Measurements from ENCODE around the gene FBXO34.

FBXO34 gene

DNA sequence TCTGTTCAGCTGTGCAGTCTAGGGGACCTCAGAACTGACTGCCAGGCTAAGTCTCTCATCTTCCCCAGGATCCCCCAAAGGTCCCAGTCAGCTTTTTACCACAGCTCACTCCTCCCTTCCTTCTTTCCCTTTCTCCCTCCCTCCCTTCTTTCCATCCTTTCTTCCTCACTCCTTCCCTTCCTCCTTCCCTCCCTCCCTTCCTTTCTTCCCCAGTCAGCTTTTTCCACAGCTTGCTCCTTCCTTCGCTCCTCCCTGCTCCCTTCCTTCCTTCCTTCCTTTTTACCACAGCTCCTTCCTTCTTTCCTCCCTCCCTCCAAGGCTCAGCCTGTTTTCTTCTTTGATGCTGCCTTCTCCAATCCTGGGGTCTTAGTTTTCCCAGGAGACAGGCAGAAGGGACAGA lies 101.2 kb downstream of the FBXO34 start:
- no peaks in the 10 kb centered on the region for H3K9me3 ChIP-seq (ENCODE audit: insufficient read depth, low read depth, low read length)
- no peak overlapping the region for H3K4me2 ChIP-seq (ENCODE audit: low read length)
- H2AK5ac ChIP-seq (ENCODE audit: low read length): no peak overlapping the region
- H4K91ac ChIP-seq (ENCODE audit: low read depth, low read length): no peak overlapping the region
- H2BK12ac ChIP-seq (ENCODE audit: low read length): no peak overlapping the region
- no peak for DNase-seq
- no peak overlapping the region for H2BK5ac ChIP-seq (ENCODE audit: low read depth, low read length, poor library complexity)
- H3K9ac ChIP-seq (ENCODE audit: low read length): no peak overlapping the region
- H3K4ac ChIP-seq (ENCODE audit: low read depth, low read length): no peak overlapping the region
- H3K23ac ChIP-seq (ENCODE audit: low read length): no peak overlapping the region
- no peaks in the 10 kb centered on the region for H3K27me3 ChIP-seq (ENCODE audit: insufficient read depth, low read length)
- H3K4me3 ChIP-seq (ENCODE audit: low read depth, low read length): no peak overlapping the region
- H3K79me2 ChIP-seq (ENCODE audit: control insufficient read depth, insufficient read depth, low read length, poor library complexity): no peaks in the 10 kb centered on the region
- no peak overlapping the region for H4K8ac ChIP-seq (ENCODE audit: low read depth, low read length)
- no peak overlapping the region for H3K18ac ChIP-seq (ENCODE audit: low read length)
- H2AFZ ChIP-seq (ENCODE audit: insufficient read depth, low read length, poor library complexity): no peak overlapping the region
- H4K12ac ChIP-seq (ENCODE audit: low read depth, low read length): peak overlapping the region; percentile 5
- H3K27ac ChIP-seq (ENCODE audit: low read depth, low read length): no peak overlapping the region
- H3K36me3 ChIP-seq (ENCODE audit: control insufficient read depth in 1 of 2, insufficient read depth in 2 of 2, low read length in 2 of 2): peaks cover 7 to 16% of the 10 kb centered on the region in 2 experiments
- no peak overlapping the region for H2BK120ac ChIP-seq (ENCODE audit: insufficient read depth, low read length, poor library complexity)
- H3K4me1 ChIP-seq (ENCODE audit: control insufficient read depth in 1 of 2, insufficient read depth in 2 of 2, low read length in 2 of 2): no peaks in the 10 kb centered on the region
- H3K14ac ChIP-seq (ENCODE audit: low read length): no peak overlapping the region
- H3K79me1 ChIP-seq (ENCODE audit: low read length): no peaks in the 10 kb centered on the region
- no CpG with 5 or more reads among the region's 1 CpG for WGBS (ENCODE audit: extremely low coverage, insufficient coverage, insufficient read length)

DNA sequence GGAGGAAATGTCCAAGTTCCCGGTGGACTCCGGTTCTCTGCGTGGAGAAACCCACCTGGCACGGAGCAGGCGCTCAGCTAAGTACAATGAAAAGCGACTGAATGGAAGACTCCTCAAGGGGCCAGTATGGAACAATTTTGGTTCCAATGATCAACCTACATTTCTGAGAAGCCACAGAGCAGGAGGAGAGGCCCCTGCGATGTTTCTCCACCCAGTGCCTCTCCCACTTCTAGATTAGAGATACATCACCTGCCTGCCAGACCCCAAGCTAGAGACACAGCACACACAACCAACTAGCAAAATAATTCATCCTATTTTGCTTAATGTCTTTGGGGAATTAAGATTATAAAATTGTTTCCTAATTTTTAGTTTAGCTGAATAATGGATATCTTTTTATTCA lies 101.6 kb downstream of the FBXO34 start:
- Histone ChIP-seq H4K12ac (ENCODE audit: low read depth, low read length) (peak overlapping the region; percentile 5), H3K27ac (ENCODE audit: low read depth, low read length) (no peak overlapping the region), H3K4me2 (ENCODE audit: low read length) (no peak overlapping the region), H2BK12ac (ENCODE audit: low read length) (no peak overlapping the region), H3K4ac (ENCODE audit: low read depth, low read length) (no peak overlapping the region), H3K4me3 (ENCODE audit: low read depth, low read length) (no peak overlapping the region), H2AFZ (ENCODE audit: insufficient read depth, low read length, poor library complexity) (no peak overlapping the region), H3K36me3 (ENCODE audit: control insufficient read depth in 1 of 2, insufficient read depth in 2 of 2, low read length in 2 of 2) (peaks cover 7 to 16% of the 10 kb centered on the region in 2 experiments), H3K14ac (ENCODE audit: low read length) (no peak overlapping the region), H2BK120ac (ENCODE audit: insufficient read depth, low read length, poor library complexity) (no peak overlapping the region), H3K9me3 (ENCODE audit: insufficient read depth, low read depth, low read length) (no peaks in the 10 kb centered on the region), H3K23ac (ENCODE audit: low read length) (no peak overlapping the region), H3K27me3 (ENCODE audit: insufficient read depth, low read length) (no peaks in the 10 kb centered on the region), H3K18ac (ENCODE audit: low read length) (no peak overlapping the region), H2AK5ac (ENCODE audit: low read length) (no peak overlapping the region), H4K91ac (ENCODE audit: low read depth, low read length) (no peak overlapping the region), H3K4me1 (ENCODE audit: control insufficient read depth in 1 of 2, insufficient read depth in 2 of 2, low read length in 2 of 2) (no peaks in the 10 kb centered on the region), H3K9ac (ENCODE audit: low read length) (no peak overlapping the region), H4K8ac (ENCODE audit: low read depth, low read length) (no peak overlapping the region), H2BK5ac (ENCODE audit: low read depth, low read length, poor library complexity) (no peak overlapping the region), H3K79me1 (ENCODE audit: low read length) (no peaks in the 10 kb centered on the region), H3K79me2 (ENCODE audit: control insufficient read depth, insufficient read depth, low read length, poor library complexity) (no peaks in the 10 kb centered on the region)
- DNase-seq: no peak
- WGBS (ENCODE audit: extremely low coverage, insufficient coverage, insufficient read length): no CpG with 5 or more reads among the region's 7 CpGs

DNA sequence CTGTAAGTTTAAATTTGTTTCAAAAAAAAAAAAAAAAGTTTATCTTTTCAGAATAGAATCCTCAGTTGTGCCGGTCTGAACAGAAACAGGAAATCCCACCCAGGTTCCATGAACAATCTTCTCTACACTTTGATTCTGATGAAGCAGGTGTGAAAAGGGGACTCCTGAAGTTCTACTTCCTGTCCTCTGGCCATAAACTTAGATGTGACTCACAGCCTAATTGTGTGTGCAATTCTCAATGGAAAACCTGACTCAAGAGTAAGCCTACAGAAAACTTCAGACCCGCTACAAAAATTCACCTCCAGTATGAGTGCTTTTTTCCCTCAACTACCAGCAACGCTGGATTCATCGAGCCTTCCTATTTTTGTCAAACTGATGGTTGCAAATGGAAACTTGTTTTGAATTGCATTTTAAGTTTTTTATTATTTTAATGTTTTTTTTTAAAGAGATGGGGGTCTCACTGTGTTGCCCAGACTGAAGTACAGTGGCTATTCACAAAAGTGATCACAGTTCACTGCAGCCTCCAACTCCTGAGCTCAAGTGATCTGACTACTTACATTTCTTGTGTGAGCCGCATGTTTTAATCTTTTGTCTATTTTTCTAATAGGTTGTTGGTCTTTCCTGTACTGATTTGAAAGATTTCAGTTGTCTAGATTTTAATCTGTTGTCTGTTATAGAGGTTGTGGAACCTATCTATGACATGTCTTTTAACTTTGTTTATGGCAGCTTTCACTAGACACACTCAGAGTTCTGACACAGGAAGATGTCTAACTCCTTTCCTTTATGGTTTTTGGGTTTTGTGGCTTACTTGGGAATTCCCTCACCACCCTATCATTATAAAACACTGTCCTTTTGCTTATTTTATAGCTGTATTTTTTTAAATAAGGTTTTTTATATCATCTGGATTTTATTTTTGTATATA lies 102.8 kb downstream of the FBXO34 start:
- H3K4me2 ChIP-seq (ENCODE audit: low read length): no peak overlapping the region
- no CpG with 5 or more reads among the region's 5 CpGs for WGBS (ENCODE audit: extremely low coverage, insufficient coverage, insufficient read length)
- H3K36me3 ChIP-seq (ENCODE audit: control insufficient read depth in 1 of 2, insufficient read depth in 2 of 2, low read length in 2 of 2): peaks cover 7 to 12% of the 10 kb centered on the region in 2 experiments
- no peaks in the 10 kb centered on the region for H3K79me1 ChIP-seq (ENCODE audit: low read length)
- no peaks in the 10 kb centered on the region for H3K27me3 ChIP-seq (ENCODE audit: insufficient read depth, low read length)
- no peak overlapping the region for H2BK120ac ChIP-seq (ENCODE audit: insufficient read depth, low read length, poor library complexity)
- no peak overlapping the region for H3K14ac ChIP-seq (ENCODE audit: low read length)
- H2AFZ ChIP-seq (ENCODE audit: insufficient read depth, low read length, poor library complexity): no peak overlapping the region
- H3K9ac ChIP-seq (ENCODE audit: low read length): no peak overlapping the region
- no peak overlapping the region for H4K91ac ChIP-seq (ENCODE audit: low read depth, low read length)
- H3K18ac ChIP-seq (ENCODE audit: low read length): no peak overlapping the region
- peak; percentile 16 to 75 for DNase-seq
- H3K4me3 ChIP-seq (ENCODE audit: low read depth, low read length): no peak overlapping the region
- no peak overlapping the region for H3K27ac ChIP-seq (ENCODE audit: low read depth, low read length)
- no peaks in the 10 kb centered on the region for H3K79me2 ChIP-seq (ENCODE audit: control insufficient read depth, insufficient read depth, low read length, poor library complexity)
- no peak overlapping the region for H4K12ac ChIP-seq (ENCODE audit: low read depth, low read length)
- no peak overlapping the region for H3K4ac ChIP-seq (ENCODE audit: low read depth, low read length)
- no peak overlapping the region for H2AK5ac ChIP-seq (ENCODE audit: low read length)
- no peak overlapping the region for H3K23ac ChIP-seq (ENCODE audit: low read length)
- no peaks in the 10 kb centered on the region for H3K4me1 ChIP-seq (ENCODE audit: control insufficient read depth in 1 of 2, insufficient read depth in 2 of 2, low read length in 2 of 2)
- H2BK5ac ChIP-seq (ENCODE audit: low read depth, low read length, poor library complexity): no peak overlapping the region
- H2BK12ac ChIP-seq (ENCODE audit: low read length): no peak overlapping the region
- no peak overlapping the region for H4K8ac ChIP-seq (ENCODE audit: low read depth, low read length)
- H3K9me3 ChIP-seq (ENCODE audit: insufficient read depth, low read depth, low read length): no peaks in the 10 kb centered on the region

DNA sequence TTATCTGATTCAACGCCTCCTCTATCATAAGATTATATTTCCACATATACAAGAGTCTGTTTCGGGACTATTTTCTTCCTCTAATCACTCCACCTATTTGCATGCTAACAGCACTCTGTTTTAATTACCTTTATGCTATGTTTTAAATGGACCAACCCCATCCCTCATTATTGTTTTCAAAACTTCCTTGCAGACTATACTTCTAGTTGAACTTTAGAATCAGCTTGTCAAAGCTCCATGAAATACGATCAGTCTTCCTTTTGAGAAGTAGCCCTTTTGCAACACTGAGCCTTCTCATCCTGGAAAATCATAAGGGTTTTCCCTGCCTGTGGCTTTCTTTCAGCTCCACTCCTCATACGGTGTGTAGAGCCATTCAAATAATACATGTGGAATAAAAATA lies 103.5 kb downstream of the FBXO34 start:
- no peak overlapping the region for H4K8ac ChIP-seq (ENCODE audit: low read depth, low read length)
- no peaks in the 10 kb centered on the region for H3K4me1 ChIP-seq (ENCODE audit: control insufficient read depth in 1 of 2, insufficient read depth in 2 of 2, low read length in 2 of 2)
- no peak overlapping the region for H3K14ac ChIP-seq (ENCODE audit: low read length)
- H2BK120ac ChIP-seq (ENCODE audit: insufficient read depth, low read length, poor library complexity): no peak overlapping the region
- DNase-seq: no peak
- no peak overlapping the region for H3K9ac ChIP-seq (ENCODE audit: low read length)
- H4K12ac ChIP-seq (ENCODE audit: low read depth, low read length): no peak overlapping the region
- no peak overlapping the region for H2AK5ac ChIP-seq (ENCODE audit: low read length)
- H3K79me1 ChIP-seq (ENCODE audit: low read length): no peaks in the 10 kb centered on the region
- no peak overlapping the region for H2BK12ac ChIP-seq (ENCODE audit: low read length)
- no peaks in the 10 kb centered on the region for H3K9me3 ChIP-seq (ENCODE audit: insufficient read depth, low read depth, low read length)
- H2AFZ ChIP-seq (ENCODE audit: insufficient read depth, low read length, poor library complexity): no peak overlapping the region
- no peaks in the 10 kb centered on the region for H3K27me3 ChIP-seq (ENCODE audit: insufficient read depth, low read length)
- H3K4me2 ChIP-seq (ENCODE audit: low read length): no peak overlapping the region
- no peak overlapping the region for H3K23ac ChIP-seq (ENCODE audit: low read length)
- no peak overlapping the region for H3K4ac ChIP-seq (ENCODE audit: low read depth, low read length)
- H3K4me3 ChIP-seq (ENCODE audit: low read depth, low read length): no peak overlapping the region
- no peak overlapping the region for H3K27ac ChIP-seq (ENCODE audit: low read depth, low read length)
- H3K36me3 ChIP-seq (ENCODE audit: control insufficient read depth in 1 of 2, insufficient read depth in 2 of 2, low read length in 2 of 2): peaks cover 1 to 6% of the 10 kb centered on the region in 2 experiments
- no peaks in the 10 kb centered on the region for H3K79me2 ChIP-seq (ENCODE audit: control insufficient read depth, insufficient read depth, low read length, poor library complexity)
- H2BK5ac ChIP-seq (ENCODE audit: low read depth, low read length, poor library complexity): no peak overlapping the region
- no peak overlapping the region for H4K91ac ChIP-seq (ENCODE audit: low read depth, low read length)
- no peak overlapping the region for H3K18ac ChIP-seq (ENCODE audit: low read length)
- WGBS (ENCODE audit: extremely low coverage, insufficient coverage, insufficient read length): no CpG with 5 or more reads among the region's 4 CpGs

Data from trophoblast cell (in vitro differentiated cells and primary cell).